Lower leg skin (tissue), 4 donors: ENCODE results near the gene MEAK7. TPM values are rescaled to one million over a fixed set of nuclear protein-coding genes. Genes with fewer than 3 reads are reported as not detected.

ENCODE experiments used
- DNase-seq, 2 donors: peaks; one replicate each; pipeline ENCODE4 v3.0.0-alpha.2; 2019; ENCODE audit warnings: low spot score in 2 of 2
- H3K4me3 ChIP-seq: fragments of 200-600 bp; sonication (generic); 2 replicates; pipeline ENCODE4 v1.5.1; 2017; ENCODE audit warnings: mild to moderate bottlenecking, low read depth; ENCODE audit not compliant: poor library complexity, severe bottlenecking
- POLR2A ChIP-seq, 2 donors: fragments of 450-650 bp; IDR thresholded peaks; one replicate each; pipeline ENCODE4 v1.6.1; 2016 to 2017; ENCODE audit warnings: antibody characterized with exemption in 2 of 2, mild to moderate bottlenecking in 1 of 2, moderate library complexity in 1 of 2
- WGBS, 2 donors: methylation state at CpG; one replicate each; pipeline ENCODE4 v1.1.5; 2018; 5-methylcytosine and 5-hydroxymethylcytosine counted together
- intact Hi-C: fragments of 100-400 bp; cut with DNase I; formaldehyde crosslinking; loops from one replicate; pipeline ENCODE4 v1.15.0; 2023; ENCODE audit warnings: low total_unique reads
- total RNA-seq, 4 donors: library from RNA; depleted of rRNA; stranded (reverse); fragments of >200 nt; gene quantifications; one replicate each; pipeline ENCODE4 v1.1.0, GENCODE V29; 2016
- TF ChIP-seq, protein P1 (sequence below), 3 donors: fragments of 450-650 bp; IDR thresholded peaks; one replicate each; pipeline ENCODE4 v1.5.1; 2016; ENCODE audit warnings: antibody characterized with exemption in 3 of 3, mild to moderate bottlenecking in 3 of 3, moderate library complexity in 2 of 3

The MEAK7 gene
- total RNA-seq, 4 donors from 2014 or later: 10.2 to 20.8 (median 14.9) TPM

GRCh38 chr16:84543253-84543652 is 38.8 kb upstream of the MEAK7 start:
- no peak overlapping the region for H3K4me3 ChIP-seq
- no peak for DNase-seq
- TF ChIP-seq, protein P1, sequence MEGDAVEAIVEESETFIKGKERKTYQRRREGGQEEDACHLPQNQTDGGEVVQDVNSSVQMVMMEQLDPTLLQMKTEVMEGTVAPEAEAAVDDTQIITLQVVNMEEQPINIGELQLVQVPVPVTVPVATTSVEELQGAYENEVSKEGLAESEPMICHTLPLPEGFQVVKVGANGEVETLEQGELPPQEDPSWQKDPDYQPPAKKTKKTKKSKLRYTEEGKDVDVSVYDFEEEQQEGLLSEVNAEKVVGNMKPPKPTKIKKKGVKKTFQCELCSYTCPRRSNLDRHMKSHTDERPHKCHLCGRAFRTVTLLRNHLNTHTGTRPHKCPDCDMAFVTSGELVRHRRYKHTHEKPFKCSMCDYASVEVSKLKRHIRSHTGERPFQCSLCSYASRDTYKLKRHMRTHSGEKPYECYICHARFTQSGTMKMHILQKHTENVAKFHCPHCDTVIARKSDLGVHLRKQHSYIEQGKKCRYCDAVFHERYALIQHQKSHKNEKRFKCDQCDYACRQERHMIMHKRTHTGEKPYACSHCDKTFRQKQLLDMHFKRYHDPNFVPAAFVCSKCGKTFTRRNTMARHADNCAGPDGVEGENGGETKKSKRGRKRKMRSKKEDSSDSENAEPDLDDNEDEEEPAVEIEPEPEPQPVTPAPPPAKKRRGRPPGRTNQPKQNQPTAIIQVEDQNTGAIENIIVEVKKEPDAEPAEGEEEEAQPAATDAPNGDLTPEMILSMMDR (IDR thresholded peaks at IDR 0.05): no peak
- no peak for TF ChIP-seq POLR2A (IDR thresholded peaks at IDR 0.05)
- intact Hi-C loops: no loop called here
- WGBS, 2 donors: 92 to 96% methylated on average over 2 of the region's 2 CpGs

DNA sequence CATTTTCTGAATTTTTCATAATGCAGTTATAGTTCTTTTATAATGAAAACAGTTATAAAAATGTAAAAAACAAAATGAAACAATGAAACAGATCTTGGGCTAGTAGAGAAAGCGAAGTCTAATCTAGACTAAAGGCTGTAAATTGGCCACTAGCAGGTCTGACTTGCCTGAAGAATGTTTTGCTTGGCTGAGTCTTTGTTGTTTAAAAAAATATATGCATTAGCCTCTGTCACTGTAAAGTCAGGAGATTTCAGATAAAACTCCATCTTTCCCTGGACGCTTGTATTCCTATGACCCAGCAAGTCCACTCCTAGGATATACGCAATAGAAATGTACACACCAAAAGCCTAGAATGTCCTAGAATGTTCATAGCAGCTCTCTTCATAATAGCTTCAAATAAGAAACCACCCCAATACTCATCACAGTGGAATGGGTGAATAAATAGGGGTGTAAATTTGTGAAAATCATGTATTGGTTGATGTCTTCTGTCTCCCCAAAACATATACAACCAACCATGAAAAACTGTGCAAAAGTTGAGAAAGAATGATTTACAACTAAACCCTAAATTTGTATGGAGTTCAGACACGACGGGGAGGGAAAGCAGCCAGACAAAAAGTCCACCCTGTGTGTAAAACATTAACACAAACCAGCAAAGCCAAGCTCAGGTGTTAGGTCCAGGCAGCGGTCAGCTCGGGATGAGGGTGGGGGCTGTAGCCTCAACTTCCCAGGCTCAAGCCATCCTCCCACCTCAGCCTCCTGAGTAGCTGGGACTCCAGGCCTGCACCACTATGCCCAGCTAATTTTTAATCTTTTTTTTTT is 37.7 kb upstream of the MEAK7 start:
- WGBS, 2 donors: 87 to 92% methylated on average over 7 of the region's 7 CpGs

DNA sequence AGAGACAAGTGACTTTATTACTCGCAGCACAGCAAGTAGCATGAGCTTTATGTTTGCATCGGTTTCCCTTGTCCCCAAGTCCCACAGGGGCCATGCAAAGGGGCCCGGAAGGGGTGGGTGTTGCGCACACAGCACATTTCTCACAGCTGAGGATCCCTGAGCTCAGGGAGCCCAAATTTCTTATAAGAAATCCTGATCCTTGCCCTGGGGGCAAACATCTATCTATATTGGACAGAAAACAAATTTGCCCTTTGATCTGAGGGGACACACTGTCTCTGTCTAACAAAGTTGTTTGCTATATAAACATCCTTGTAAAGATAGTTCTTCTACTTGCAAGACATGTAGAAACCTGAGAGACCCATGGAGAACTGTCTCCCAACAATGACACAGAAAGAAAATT is 35.7 kb upstream of the MEAK7 start:
- no peak for TF ChIP-seq POLR2A (IDR thresholded peaks at IDR 0.05)
- TF ChIP-seq, protein P1 (IDR thresholded peaks at IDR 0.05): no peak
- intact Hi-C loops: no loop called here

More for the DNA sequence above, 37.7 kb upstream of the MEAK7 start:
- DNase-seq: no peak
- TF ChIP-seq POLR2A (IDR thresholded peaks at IDR 0.05): no peak
- TF ChIP-seq, protein P1 (IDR thresholded peaks at IDR 0.05): no peak
- no peak overlapping the region for H3K4me3 ChIP-seq
- intact Hi-C loops: no loop called here

DNA sequence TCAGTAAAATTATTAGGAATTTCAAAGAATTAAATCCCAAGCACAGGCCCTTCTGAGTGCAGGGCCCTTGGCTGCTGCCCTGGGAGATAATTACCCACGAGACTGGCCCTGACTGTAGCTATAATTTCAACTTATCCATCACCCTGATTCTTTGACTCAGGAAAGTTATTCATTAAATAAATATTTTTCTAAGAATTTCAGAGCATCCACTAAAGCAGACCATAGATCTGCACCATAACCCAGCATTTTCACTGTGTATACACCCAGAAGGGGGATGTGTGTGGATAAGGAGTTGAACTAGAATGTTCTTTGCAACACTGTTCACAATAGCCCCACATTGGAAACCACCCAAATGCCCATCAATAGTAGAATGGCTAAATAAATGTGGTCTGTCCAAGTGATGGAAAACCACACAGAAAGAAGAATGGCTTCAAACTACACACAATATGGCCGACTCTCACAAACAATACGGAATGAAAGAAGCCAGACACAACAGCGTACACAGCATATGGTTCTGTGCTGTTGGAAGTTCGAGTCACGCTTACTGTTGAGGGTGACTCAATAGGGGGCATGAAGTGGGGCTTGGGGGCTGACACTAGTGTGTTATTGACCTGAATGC is 33.9 kb upstream of the MEAK7 start:
- DNase-seq: no peak
- TF ChIP-seq, protein P1 (IDR thresholded peaks at IDR 0.05): no peak
- 90 to 92% methylated on average over 6 of the region's 6 CpGs for WGBS, 2 donors
- intact Hi-C loops: no loop called here
- H3K4me3 ChIP-seq: no peak overlapping the region

More for the DNA sequence above, 35.7 kb upstream of the MEAK7 start:
- H3K4me3 ChIP-seq: no peak overlapping the region
- DNase-seq: no peak
- WGBS, 2 donors: 91 to 95% methylated on average over 4 of the region's 4 CpGs

- intact Hi-C loops: no loop called here
Measured at GRCh38 chr16:84537491-84538151, 33.2 kb upstream of the MEAK7 start.

More at GRCh38 chr16:84537491-84538151, 33.2 kb upstream of the MEAK7 start:
- TF ChIP-seq POLR2A (IDR thresholded peaks at IDR 0.05): no peak
- TF ChIP-seq, protein P1 (IDR thresholded peaks at IDR 0.05): no peak
- DNase-seq: no peak
- no peak overlapping the region for H3K4me3 ChIP-seq
- WGBS, 2 donors: 74 to 75% methylated on average over 11 of the region's 11 CpGs
